Karpas-422 (cell line): Measurements from ENCODE around the gene ATP8A2. TPM values are rescaled to one million over a fixed set of nuclear protein-coding genes. Genes with fewer than 3 reads are reported as not detected.

Experiments
- DNase-seq: peaks from one replicate; pipeline ENCODE4 v3.0.0-alpha.2; 2015
- H2AFZ ChIP-seq: fragments of 200-600 bp; sonication (generic); 2 replicates; pipeline ENCODE4 v1.6.1; 2014; ENCODE audit warnings: antibody characterized with exemption, low read length, mixed read lengths
- H3K27ac ChIP-seq: fragments of 200-600 bp; sonication (generic); 2 replicates; pipeline ENCODE4 v1.5.1; 2014; ENCODE audit warnings: mild to moderate bottlenecking, low read length, moderate library complexity
- H3K27me3 ChIP-seq: fragments of 200-600 bp; sonication (generic); 2 replicates; pipeline ENCODE4 v1.6.1; 2014; ENCODE audit warnings: low read length, mixed read lengths
- H3K36me3 ChIP-seq: fragments of 200-600 bp; sonication (generic); 2 replicates; pipeline ENCODE4 v1.6.1; 2014; ENCODE audit warnings: low read length, mixed read lengths; ENCODE audit not compliant: insufficient read depth
- H3K4me1 ChIP-seq: fragments of 200-600 bp; sonication (generic); 2 replicates; pipeline ENCODE4 v1.6.1; 2014; ENCODE audit warnings: mild to moderate bottlenecking, low read length, mixed read lengths
- H3K4me2 ChIP-seq: fragments of 200-600 bp; sonication (generic); 2 replicates; pipeline ENCODE4 v1.6.1; 2014; ENCODE audit warnings: low read length, low read depth, mild to moderate bottlenecking; ENCODE audit not compliant: poor library complexity, severe bottlenecking
- H3K4me3 ChIP-seq: fragments of 200-600 bp; sonication (generic); 2 replicates; pipeline ENCODE4 v1.5.1; 2014; ENCODE audit warnings: mild to moderate bottlenecking, antibody characterized with exemption, low read length, mixed read lengths
- H3K79me2 ChIP-seq: fragments of 200-600 bp; sonication (generic); 2 replicates; pipeline ENCODE4 v1.6.1; 2014; ENCODE audit warnings: mild to moderate bottlenecking, low read length, mixed read lengths
- H3K9ac ChIP-seq: fragments of 200-600 bp; sonication (generic); 2 replicates; pipeline ENCODE4 v1.6.0; 2014; ENCODE audit warnings: low read length
- H3K9me2 ChIP-seq: fragments of 200-600 bp; sonication (generic), shearing (Covaris generic); replicated peaks from 2 replicates; pipeline ENCODE4 v1.6.0; 2014; ENCODE audit warnings: mild to moderate bottlenecking, low read length, moderate library complexity; ENCODE audit not compliant: insufficient read depth
- H3K9me3 ChIP-seq: fragments of 300-700, 200-600 bp; sonication (generic); 2 replicates; pipeline ENCODE4 v1.6.1; 2014; ENCODE audit warnings: low read length, mixed read lengths
- H4K20me1 ChIP-seq: fragments of 200-600 bp; sonication (generic); 2 replicates; pipeline ENCODE4 v1.6.1; 2014; ENCODE audit warnings: mild to moderate bottlenecking, antibody characterized with exemption, low read length, low read depth; ENCODE audit not compliant: insufficient read depth
- total RNA-seq: library from RNA; depleted of rRNA; stranded (reverse); fragments of >200 nt; shearing (Covaris generic); gene quantifications from 2 replicates; pipeline ENCODE4 v1.2.3, GENCODE V29; 2014; ENCODE audit warnings: low replicate concordance

ATP8A2 gene
- total RNA-seq, 1 experiment from 2014 or later, result not detected

- H3K27ac ChIP-seq, result no peak overlapping the region
- no peak overlapping the region for H3K4me2 ChIP-seq
- H2AFZ ChIP-seq, result no peak overlapping the region
- H3K9me3 ChIP-seq, result no peaks in the 10 kb centered on the region
- no peak for DNase-seq
- no peaks in the 10 kb centered on the region for H3K36me3 ChIP-seq
- H3K9ac ChIP-seq, result no peak overlapping the region
- no peaks in the 10 kb centered on the region for H3K4me1 ChIP-seq
- H3K4me3 ChIP-seq, result no peak overlapping the region
- no peaks in the 10 kb centered on the region for H3K9me2 ChIP-seq
- no peaks in the 10 kb centered on the region for H3K27me3 ChIP-seq
- H4K20me1 ChIP-seq, result no peaks in the 10 kb centered on the region
- no peaks in the 10 kb centered on the region for H3K79me2 ChIP-seq
Measured at GRCh38 chr13:26036383-26036782, 664.6 kb downstream of the ATP8A2 start.

GRCh38 chr13:26037302-26037701 is 665.5 kb downstream of the ATP8A2 start:
- H3K9ac ChIP-seq, result no peak overlapping the region
- peak; percentile 80 for DNase-seq

GRCh38 chr13:26038931-26039475 is 667.2 kb downstream of the ATP8A2 start:
- Histone ChIP-seq H3K4me2 (no peak overlapping the region), H3K9ac (no peak overlapping the region), H3K79me2 (no peaks in the 10 kb centered on the region), H3K4me3 (no peak overlapping the region), H3K27ac (no peak overlapping the region), H3K4me1 (no peaks in the 10 kb centered on the region), H3K9me2 (no peaks in the 10 kb centered on the region), H4K20me1 (no peaks in the 10 kb centered on the region), H2AFZ (no peak overlapping the region), H3K27me3 (no peaks in the 10 kb centered on the region), H3K36me3 (no peaks in the 10 kb centered on the region), H3K9me3 (no peaks in the 10 kb centered on the region)
- no peak for DNase-seq

More at GRCh38 chr13:26037302-26037701, 665.5 kb downstream of the ATP8A2 start:
- H3K36me3 ChIP-seq, result no peaks in the 10 kb centered on the region
- H2AFZ ChIP-seq, result no peak overlapping the region
- H3K4me1 ChIP-seq, result no peaks in the 10 kb centered on the region
- H4K20me1 ChIP-seq, result no peaks in the 10 kb centered on the region
- H3K4me2 ChIP-seq, result no peak overlapping the region
- no peaks in the 10 kb centered on the region for H3K9me3 ChIP-seq
- no peaks in the 10 kb centered on the region for H3K79me2 ChIP-seq
- H3K9me2 ChIP-seq, result no peaks in the 10 kb centered on the region
- H3K4me3 ChIP-seq, result no peak overlapping the region
- no peaks in the 10 kb centered on the region for H3K27me3 ChIP-seq
- no peak overlapping the region for H3K27ac ChIP-seq

GRCh38 chr13:26041444-26041843 is 669.7 kb downstream of the ATP8A2 start:
- no peak overlapping the region for H2AFZ ChIP-seq
- H3K9ac ChIP-seq, result no peak overlapping the region
- H3K36me3 ChIP-seq, result no peaks in the 10 kb centered on the region
- no peaks in the 10 kb centered on the region for H3K9me3 ChIP-seq
- no peaks in the 10 kb centered on the region for H3K79me2 ChIP-seq
- H3K27me3 ChIP-seq, result no peaks in the 10 kb centered on the region
- H3K27ac ChIP-seq, result no peak overlapping the region
- DNase-seq, result no peak
- H3K9me2 ChIP-seq, result no peaks in the 10 kb centered on the region
- no peak overlapping the region for H3K4me2 ChIP-seq
- no peaks in the 10 kb centered on the region for H4K20me1 ChIP-seq
- no peak overlapping the region for H3K4me3 ChIP-seq
- H3K4me1 ChIP-seq, result no peaks in the 10 kb centered on the region

GRCh38 chr13:26042785-26043184 is 671.0 kb downstream of the ATP8A2 start:
- no peaks in the 10 kb centered on the region for H3K4me1 ChIP-seq
- no peaks in the 10 kb centered on the region for H3K9me3 ChIP-seq

GRCh38 chr13:26045142-26045541 is 673.4 kb downstream of the ATP8A2 start:
- no peak overlapping the region for H3K4me2 ChIP-seq
- no peaks in the 10 kb centered on the region for H3K36me3 ChIP-seq

More at GRCh38 chr13:26042785-26043184, 671.0 kb downstream of the ATP8A2 start:
- Histone ChIP-seq H3K4me3 (no peak overlapping the region), H3K36me3 (no peaks in the 10 kb centered on the region), H3K9me2 (no peaks in the 10 kb centered on the region), H3K4me2 (no peak overlapping the region), H3K79me2 (no peaks in the 10 kb centered on the region), H3K9ac (no peak overlapping the region), H3K27ac (no peak overlapping the region), H2AFZ (no peak overlapping the region), H3K27me3 (no peaks in the 10 kb centered on the region), H4K20me1 (no peaks in the 10 kb centered on the region)
- no peak for DNase-seq

GRCh38 chr13:26046639-26047038 is 674.9 kb downstream of the ATP8A2 start:
- Histone ChIP-seq H3K27ac (no peak overlapping the region), H3K4me3 (no peak overlapping the region), H3K36me3 (no peaks in the 10 kb centered on the region), H3K4me2 (no peak overlapping the region), H3K9me3 (no peaks in the 10 kb centered on the region), H3K27me3 (no peaks in the 10 kb centered on the region), H3K79me2 (no peaks in the 10 kb centered on the region), H2AFZ (no peak overlapping the region), H4K20me1 (no peaks in the 10 kb centered on the region), H3K4me1 (no peaks in the 10 kb centered on the region), H3K9ac (no peak overlapping the region), H3K9me2 (no peaks in the 10 kb centered on the region)
- DNase-seq, result no peak

More at GRCh38 chr13:26045142-26045541, 673.4 kb downstream of the ATP8A2 start:
- Histone ChIP-seq H3K9me2 (no peaks in the 10 kb centered on the region), H4K20me1 (no peaks in the 10 kb centered on the region), H3K27me3 (no peaks in the 10 kb centered on the region), H3K4me1 (no peaks in the 10 kb centered on the region), H3K9me3 (no peaks in the 10 kb centered on the region), H3K79me2 (no peaks in the 10 kb centered on the region), H3K9ac (no peak overlapping the region), H3K4me3 (no peak overlapping the region), H2AFZ (no peak overlapping the region), H3K27ac (no peak overlapping the region)
- no peak for DNase-seq

GRCh38 chr13:26047040-26047439 is 675.3 kb downstream of the ATP8A2 start:
- Histone ChIP-seq H3K27me3 (no peaks in the 10 kb centered on the region), H3K27ac (no peak overlapping the region), H3K9me3 (no peaks in the 10 kb centered on the region), H4K20me1 (no peaks in the 10 kb centered on the region), H3K4me1 (no peaks in the 10 kb centered on the region), H3K9ac (no peak overlapping the region), H3K79me2 (no peaks in the 10 kb centered on the region), H2AFZ (no peak overlapping the region), H3K36me3 (no peaks in the 10 kb centered on the region), H3K4me2 (no peak overlapping the region), H3K9me2 (no peaks in the 10 kb centered on the region), H3K4me3 (no peak overlapping the region)
- DNase-seq, result no peak
